Transverse colon (tissue), 4 donors: ENCODE measurements around the gene TMBIM1. TPM values are rescaled to one million over a fixed set of nuclear protein-coding genes. Genes with fewer than 3 reads are reported as not detected.
"Not testable (repeated sequence)": the region's sequence is repeated elsewhere in the genome, so short reads cannot be mapped to it uniquely, and the experiment has no call there.

ENCODE experiments used
- DNase-seq: peaks from one replicate; pipeline ENCODE4 v3.0.0-alpha.2; 2019
- H3K27ac ChIP-seq, 4 donors: fragments of 200-600 bp; sonication (generic); 2 replicates each; pipeline ENCODE4 v1.5.1; 2016 to 2018; ENCODE audit warnings: inconsistent platforms in 4 of 4
- H3K27me3 ChIP-seq: fragments of 200-600 bp; sonication (generic); 2 replicates; pipeline ENCODE4 v1.5.1; 2017; ENCODE audit warnings: inconsistent platforms
- H3K36me3 ChIP-seq, 4 donors: fragments of 200-600 bp; sonication (generic); 2 replicates each; pipeline ENCODE4 v1.5.1; 2017 to 2019; ENCODE audit warnings: inconsistent platforms in 4 of 4
- H3K4me1 ChIP-seq, 4 donors: fragments of 200-600 bp; sonication (generic); 2 replicates each; pipeline ENCODE4 v1.5.1; 2017 to 2020; ENCODE audit warnings: inconsistent platforms in 4 of 4
- H3K4me3 ChIP-seq, 4 donors: fragments of 200-600 bp; sonication (generic); 1 replicate in 1 of 4; 2 replicates in 3 of 4; pipeline versions ENCODE4 v1.5.1 to v1.6.1; 2017 to 2019; ENCODE audit warnings: inconsistent platforms in 4 of 4
- H3K9me3 ChIP-seq, 2 donors: fragments of 200-600 bp; sonication (generic); 2 replicates each; pipeline ENCODE4 v1.5.1; 2017 to 2019; ENCODE audit warnings: inconsistent platforms in 2 of 2
- CTCF ChIP-seq, 5 experiments: fragments of 200-600 bp in 3 of 5; fragments of 450-650 bp in 2 of 5; sonication (generic) in 3 of 5; IDR thresholded peaks; 1 replicate in 2 of 5; 2 replicates in 3 of 5; pipeline ENCODE4 v1.5.1; 2016 to 2017; ENCODE audit warnings: antibody characterized with exemption in 5 of 5, inconsistent platforms in 3 of 5, mild to moderate bottlenecking in 2 of 5, moderate library complexity in 1 of 5
- EP300 ChIP-seq: sonication (generic); formaldehyde crosslinking; IDR thresholded peaks from one replicate; pipeline ENCODE4 v1.6.1; 2017; ENCODE audit warnings: antibody characterized with exemption, low read depth
- POLR2A ChIP-seq: fragments of 450-650 bp; IDR thresholded peaks from one replicate; pipeline ENCODE4 v1.6.1; 2016; ENCODE audit warnings: antibody characterized with exemption, mild to moderate bottlenecking, moderate library complexity
- POLR2AphosphoS5 ChIP-seq, 3 donors: sonication (generic); formaldehyde crosslinking; IDR thresholded peaks; one replicate each; pipeline ENCODE4 v1.6.1; 2016; ENCODE audit warnings: antibody characterized with exemption in 3 of 3
- WGBS, 2 donors: methylation state at CpG; one replicate each; pipeline ENCODE4 v1.1.5; 2018; ENCODE audit warnings: low coverage in 1 of 2; 5-methylcytosine and 5-hydroxymethylcytosine counted together
- in situ Hi-C, 4 donors: fragments of 200-750 bp; cut with MboI; loops; one replicate each; pipeline versions ENCODE4 v1.15.0 to v1.15.1; 2017; ENCODE audit warnings: low sequenced_read_pairs in 3 of 4, low pct_ligation_motif_present in 1 of 4, low pct_unique_long_range_greater_than_20kb in 1 of 4
- intact Hi-C: fragments of 100-400 bp; cut with DNase I; formaldehyde crosslinking; loops from one replicate; pipeline ENCODE4 v1.15.1; 2023; ENCODE audit warnings: low total_unique reads
- total RNA-seq, 4 donors: library from RNA; depleted of rRNA; stranded (reverse); fragments of >200 nt; gene quantifications; one replicate each; pipeline ENCODE4 v1.1.0, GENCODE V29; 2016

The TMBIM1 gene
- total RNA-seq, 4 donors from 2014 or later = 80.0 to 356 (median 200) TPM

- Histone ChIP-seq H3K9me3 (no peaks in the 10 kb centered on the region), H3K36me3 (peaks cover 0 to 47% (median 20%) of the 10 kb centered on the region in 4 donors), H3K4me1 (peaks cover 20 to 46% (median 35%) of the 10 kb centered on the region in 4 donors), H3K27me3 (no peaks in the 10 kb centered on the region), H3K27ac (peak overlapping the region; percentile 85 to 89 (median 88)), H3K4me3 (no peak overlapping the region)
- 56% methylated on average over 4 of the region's 4 CpGs; no CpG with 5 or more reads in 1 of the 2 donors for WGBS, 2 donors
- no peak for DNase-seq
- in situ Hi-C loops = no loop called here
- TF ChIP-seq POLR2AphosphoS5 (IDR thresholded peaks at IDR 0.05) (no peak), CTCF (IDR thresholded peaks at IDR 0.05) (no peak), EP300 (no peak), POLR2A (no peak)
- intact Hi-C loops = no loop called here
These were observed 17.7 kb downstream of the TMBIM1 start for GRCh38 chr2:218274586-218274985.

GRCh38 chr2:218273908-218274249, 18.4 kb downstream of the TMBIM1 start:
- peak overlapping the region; percentile 85 to 89 (median 88) for H3K27ac ChIP-seq
- H3K9me3 ChIP-seq = no peaks in the 10 kb centered on the region
- WGBS, 2 donors = 45 to 66% methylated on average over 2 of the region's 2 CpGs
- H3K4me1 ChIP-seq = peaks cover 23 to 50% (median 40%) of the 10 kb centered on the region in 4 donors
- peak; percentile 71 for DNase-seq
- no peak overlapping the region for H3K4me3 ChIP-seq
- intact Hi-C loops (no loop called here), in situ Hi-C loops (no loop called here)
- no peaks in the 10 kb centered on the region for H3K27me3 ChIP-seq
- peaks cover 0 to 42% (median 20%) of the 10 kb centered on the region in 4 donors for H3K36me3 ChIP-seq
- TF ChIP-seq POLR2A (peak; percentile 54), CTCF (IDR thresholded peaks at IDR 0.05) (no peak), EP300 (no peak), POLR2AphosphoS5 (IDR thresholded peaks at IDR 0.05) (peak; percentile 44 to 65 (median 53))

- peaks cover 0 to 37% (median 20%) of the 10 kb centered on the region in 4 donors for H3K36me3 ChIP-seq
- in situ Hi-C loops, DNase-seq, H3K4me3 ChIP-seq, intact Hi-C loops, H3K27me3 ChIP-seq, H3K9me3 ChIP-seq: not testable (repeated sequence)
- 51 to 61% methylated on average over 5 to 8 of the region's 8 CpGs for WGBS, 2 donors
- peak overlapping the region; percentile 85 to 89 (median 88) for H3K27ac ChIP-seq
- H3K4me1 ChIP-seq = peaks cover 26 to 55% (median 44%) of the 10 kb centered on the region in 4 donors
These were observed 18.9 kb downstream of the TMBIM1 start for GRCh38 chr2:218273214-218273907.

GRCh38 chr2:218272531-218273212, 19.6 kb downstream of the TMBIM1 start:
- Histone ChIP-seq H3K36me3 (peaks cover 0 to 30% (median 17%) of the 10 kb centered on the region in 4 donors), H3K9me3 (no peaks in the 10 kb centered on the region), H3K4me3 (peak overlapping the region in 1 of 4 donors; percentile 98), H3K27me3 (no peaks in the 10 kb centered on the region), H3K4me1 (peaks cover 26 to 59% (median 44%) of the 10 kb centered on the region in 4 donors), H3K27ac (peak overlapping the region; percentile 85 to 89 (median 88))
- TF ChIP-seq CTCF (IDR thresholded peaks at IDR 0.05) (peak; percentile 81 to 98 (median 90)), POLR2AphosphoS5 (IDR thresholded peaks at IDR 0.05) (peak; percentile 64 to 87 (median 83)), EP300 (peak; percentile 42), POLR2A (peak; percentile 49)
- WGBS, 2 donors = 13% methylated on average over 18 of the region's 18 CpGs; no CpG with 5 or more reads in 1 of the 2 donors
- intact Hi-C loops (no loop called here), in situ Hi-C loops (no loop called here)
- DNase-seq = peak; percentile 95
